ENCODE data around the gene SEMA4A. TPM values are rescaled to one million over a fixed set of nuclear protein-coding genes. Genes with fewer than 3 reads are reported as not detected.

Gene SEMA4A
- total and polyA plus RNA-seq, 2 of the 8 experiments (the other 6 are each of a cell fraction or from before 2014, with no cell fraction given), result 7.3 to 10.6 TPM

GRCh38 chr1:156204686-156205085, 51.3 kb downstream of the SEMA4A start:
- no peak overlapping the region for H2AK5ac ChIP-seq (ENCODE audit: low read depth, low read length)
- H4K5ac ChIP-seq (ENCODE audit: insufficient read length, low read depth, low read length), result no peak overlapping the region
- H3K4me1 ChIP-seq (replicated peaks in 1 of 4; ENCODE audit: control insufficient read depth in 3 of 4, insufficient read depth in 4 of 4, low read length in 3 of 4), result peaks cover 0 to 2% (median 0%) of the 10 kb centered on the region in 4 experiments; a peak in 1 of 7 replicates
- no peak overlapping the region for H2BK5ac ChIP-seq (ENCODE audit: low read depth, low read length)
- peaks cover 2% of the 10 kb centered on the region; the same call in 1 of the 2 replicates for H3K79me1 ChIP-seq (ENCODE audit: low read depth, low read length)
- H3K23ac ChIP-seq (ENCODE audit: insufficient read length), result no peak overlapping the region
- no peak overlapping the region for H3K4me2 ChIP-seq (ENCODE audit: insufficient read depth in 1 of 2, low read depth in 2 of 2, low read length in 2 of 2)
- no peak overlapping the region for H4K8ac ChIP-seq (ENCODE audit: extremely low read depth, insufficient read depth, low read length)
- FAIRE-seq (no peak), DNase-seq (ENCODE audit: low read depth in 1 of 2, low spot score in 2 of 2) (no peak)
- no peaks in the 10 kb centered on the region for H3K27me3 ChIP-seq (replicated peaks in 1 of 4; ENCODE audit: control insufficient read depth in 3 of 4, extremely low read depth in 1 of 4, insufficient read depth in 3 of 4, low read length in 3 of 4)
- H2AFZ ChIP-seq (ENCODE audit: low read length), result no peak overlapping the region
- H3K4ac ChIP-seq (replicated peaks; ENCODE audit: insufficient read length, low read depth, low read length), result no peak overlapping the region
- ChIA-PET POLR2A (ENCODE audit: partially characterized antibody) (interaction anchor here (4.2 to 9.5 kb wide), 2 partner anchors 8 to 10 kb away, joined by 15 to 77 read pairs; partner anchors contain the start of genes PMF1 and SLC25A44), CTCF (ENCODE audit: partially characterized antibody) (interaction anchor here (0.6 to 1.7 kb wide), 5 partner anchors 21 to 103 kb away, joined by 3 to 4 read pairs (median 3); no protein-coding TSS in a partner anchor)
- H3K56ac ChIP-seq (replicated peaks; ENCODE audit: insufficient read length, low read depth, low read length), result no peak overlapping the region
- no peaks in the 10 kb centered on the region for H3K9me3 ChIP-seq (ENCODE audit: insufficient read depth in 2 of 2, low read depth in 1 of 2, low read length in 1 of 2)
- H3K9ac ChIP-seq (replicated peaks in 1 of 4; ENCODE audit: extremely low read depth in 1 of 4, low read depth in 3 of 4, low read length in 3 of 4), result no peak overlapping the region
- peaks cover 0 to 7% of the 10 kb centered on the region in 2 experiments; a peak in 1 of 4 replicates for H3K79me2 ChIP-seq (ENCODE audit: control insufficient read depth in 1 of 2, insufficient read depth in 2 of 2, low read length in 2 of 2)
- no peak overlapping the region for H4K91ac ChIP-seq (replicated peaks; ENCODE audit: insufficient read length, low read length)
- H2BK120ac ChIP-seq (replicated peaks; ENCODE audit: low read depth, low read length), result no peak overlapping the region
- peaks cover 3 to 34% (median 7%) of the 10 kb centered on the region in 4 experiments; a peak in 4 of 8 replicates for H3K36me3 ChIP-seq (ENCODE audit: control insufficient read depth in 2 of 4, insufficient read depth in 4 of 4, low read length in 3 of 4)
- H3K18ac ChIP-seq (ENCODE audit: extremely low read depth, low read length), result no peak overlapping the region; the same call in 1 of the 2 replicates
- H2BK12ac ChIP-seq (ENCODE audit: low read depth, low read length), result no peak overlapping the region
- no peak overlapping the region for H3K4me3 ChIP-seq (ENCODE audit: extremely low read depth in 1 of 4, insufficient read depth in 2 of 4, low read depth in 3 of 4, low read length in 4 of 4)
- 90% methylated on average over 3 of the region's 3 CpGs; no CpG with 5 or more reads in 1 of the 2 experiments for WGBS, 2 experiments (ENCODE audit: extremely low coverage in 1 of 2, insufficient coverage in 1 of 2, insufficient read length in 1 of 2, insufficient replicate concordance in 2 of 2, low coverage in 1 of 2, low lambda C conversion rate in 2 of 2, missing lambda C conversion rate in 1 of 2)
- H3K14ac ChIP-seq (ENCODE audit: insufficient read length), result no peak overlapping the region
- H3K23me2 ChIP-seq (ENCODE audit: low read depth, low read length), result 0 out of 2 replicates have a peak, but pooled peaks cover 3% of the 10 kb centered on the region
- H2BK20ac ChIP-seq (ENCODE audit: low read length), result no peak overlapping the region
- no peak overlapping the region for H2BK15ac ChIP-seq (ENCODE audit: low read length)
- H3K27ac ChIP-seq (ENCODE audit: low read depth, low read length), result no peak overlapping the region
- peaks cover 0 to 6% of the 10 kb centered on the region in 2 experiments for H4K20me1 ChIP-seq (replicated peaks in 1 of 2; ENCODE audit: control insufficient read depth in 1 of 2, insufficient read depth in 2 of 2, low read length in 2 of 2)
- TF ChIP-seq BACH1 (IDR thresholded peaks at IDR 0.05; ENCODE audit: low read length), result no peak
- no peak for TF ChIP-seq CTBP2 (IDR thresholded peaks at IDR 0.05; ENCODE audit: borderline replicate concordance, insufficient read depth, insufficient read length, low read length)
- TF ChIP-seq NANOG (IDR thresholded peaks at IDR 0.05; ENCODE audit: insufficient read depth, low read depth, low read length, poor library complexity, severe bottlenecking), result no peak
- no peak for TF ChIP-seq EZH2 (IDR thresholded peaks at IDR 0.05; ENCODE audit: low read depth, low read length, severe bottlenecking)
- no peak for TF ChIP-seq SP4 (IDR thresholded peaks at IDR 0.05; ENCODE audit: low read length)
- no peak for TF ChIP-seq RAD21 (IDR thresholded peaks at IDR 0.05 in 1 of 2, conservative IDR thresholded peaks at IDR 0.05 in 1 of 2; ENCODE audit: low read depth in 2 of 2, low read length in 2 of 2)
- no peak for TF ChIP-seq SP2 (IDR thresholded peaks at IDR 0.05; ENCODE audit: low read length)
- no peak for TF ChIP-seq CHD2 (IDR thresholded peaks at IDR 0.05; ENCODE audit: low read length)
- no peak for TF ChIP-seq CHD1 (IDR thresholded peaks at IDR 0.05; ENCODE audit: low read depth, low read length)
- TF ChIP-seq ATF2 (IDR thresholded peaks at IDR 0.05; ENCODE audit: low read length), result no peak
